Kidney (tissue), 14 donors: ENCODE data around the gene GDF10. TPM values are rescaled to one million over a fixed set of nuclear protein-coding genes. Genes with fewer than 3 reads are reported as not detected.

Source experiments
- DNase-seq, 5 donors: peaks; one replicate each; pipeline ENCODE4 v3.0.0-alpha.2; 2013 to 2020
- FAIRE-seq: peaks from 2 replicates; lab custom pipeline; 2012; peaks lifted over from hg19 to GRCh38; lab: Jason Lieb, UNC
- H3K27ac ChIP-seq, 2 donors: one replicate each; pipeline ENCODE4 v1.7.0; 2013; ENCODE audit warnings: low read depth in 2 of 2, low read length in 2 of 2, inconsistent platforms in 1 of 2
- H3K27me3 ChIP-seq: one replicate; pipeline ENCODE4 v1.7.1; 2013; ENCODE audit warnings: low read length, inconsistent platforms; ENCODE audit not compliant: control insufficient read depth, insufficient read depth
- H3K36me3 ChIP-seq, 3 donors: one replicate each; pipeline versions ENCODE4 v1.7.0 to v1.7.1; 2013; ENCODE audit warnings: low read length in 3 of 3, control low read depth in 1 of 3, inconsistent platforms in 1 of 3; ENCODE audit not compliant: insufficient read depth in 3 of 3, control insufficient read depth in 2 of 3
- H3K4me1 ChIP-seq, 3 donors: one replicate each; pipeline versions ENCODE4 v1.7.0 to v1.7.1; 2013; ENCODE audit warnings: low read length in 3 of 3, inconsistent platforms in 1 of 3, low read depth in 1 of 3; ENCODE audit not compliant: control insufficient read depth in 2 of 3, insufficient read depth in 2 of 3
- H3K4me3 ChIP-seq, 3 donors: one replicate each; pipeline versions ENCODE4 v1.7.0 to v1.8.1; 2013; ENCODE audit warnings: low read length in 3 of 3, control low read depth in 1 of 3, inconsistent platforms in 1 of 3
- H3K9ac ChIP-seq, 3 donors: one replicate each; pipeline versions ENCODE4 v1.7.0 to v1.7.1; 2013; ENCODE audit warnings: low read length in 3 of 3, control low read depth in 1 of 3, inconsistent platforms in 1 of 3
- H3K9me3 ChIP-seq, 3 donors: one replicate each; pipeline versions ENCODE4 v1.7.0 to v1.7.1; 2013; ENCODE audit warnings: low read length in 3 of 3, control low read depth in 1 of 3, inconsistent platforms in 1 of 3; ENCODE audit not compliant: control insufficient read depth in 2 of 3, insufficient read depth in 1 of 3
- intact Hi-C: fragments of 100-400 bp; cut with DNase I; formaldehyde crosslinking; loops from one replicate; pipeline ENCODE4 v1.11.1; 2022
- polyA plus RNA-seq: library from polyadenylated mRNA; stranded (reverse); fragments of 350-450 nt; fragmentation: Illumina TruSeq; extraction: RNeasy Lipid Tissue Mini Kit (QIAGEN cat#74804); gene quantifications from one replicate; pipeline ENCODE4 v1.2.3, GENCODE V29; 2014; ENCODE audit warnings: low read depth, low replicate concordance; ENCODE audit not compliant: insufficient read depth
- total RNA-seq: library from RNA; stranded (reverse); fragmentation: NEBNext Ultra II Directional; extraction: Animal tissue kit (Norgen Biotek cat#: 25700); gene quantifications from one replicate; pipeline ENCODE4 v1.2.1, GENCODE V29; 2021
- TF ChIP-seq, protein P1 (sequence below): IDR thresholded peaks from 3 replicates; pipeline ENCODE4 v1.5.1; 2012; ENCODE audit warnings: mild to moderate bottlenecking, moderate library complexity, borderline replicate concordance; ENCODE audit not compliant: insufficient read depth; ENCODE audit errors: extremely low read depth
- donor health status: control.
- donor health status: control.
- donor health status: control.
- donor health status: control.
- donor health status: control.
- donor health status: DM: yes; HTN: yes; CAD: no.
- donor health status: Normal renal cell carcinoma (clear cell type).

The GDF10 gene
- total and polyA plus RNA-seq, 2 donors from 2014 or later = 1.1 TPM; not detected in 1

DNA sequence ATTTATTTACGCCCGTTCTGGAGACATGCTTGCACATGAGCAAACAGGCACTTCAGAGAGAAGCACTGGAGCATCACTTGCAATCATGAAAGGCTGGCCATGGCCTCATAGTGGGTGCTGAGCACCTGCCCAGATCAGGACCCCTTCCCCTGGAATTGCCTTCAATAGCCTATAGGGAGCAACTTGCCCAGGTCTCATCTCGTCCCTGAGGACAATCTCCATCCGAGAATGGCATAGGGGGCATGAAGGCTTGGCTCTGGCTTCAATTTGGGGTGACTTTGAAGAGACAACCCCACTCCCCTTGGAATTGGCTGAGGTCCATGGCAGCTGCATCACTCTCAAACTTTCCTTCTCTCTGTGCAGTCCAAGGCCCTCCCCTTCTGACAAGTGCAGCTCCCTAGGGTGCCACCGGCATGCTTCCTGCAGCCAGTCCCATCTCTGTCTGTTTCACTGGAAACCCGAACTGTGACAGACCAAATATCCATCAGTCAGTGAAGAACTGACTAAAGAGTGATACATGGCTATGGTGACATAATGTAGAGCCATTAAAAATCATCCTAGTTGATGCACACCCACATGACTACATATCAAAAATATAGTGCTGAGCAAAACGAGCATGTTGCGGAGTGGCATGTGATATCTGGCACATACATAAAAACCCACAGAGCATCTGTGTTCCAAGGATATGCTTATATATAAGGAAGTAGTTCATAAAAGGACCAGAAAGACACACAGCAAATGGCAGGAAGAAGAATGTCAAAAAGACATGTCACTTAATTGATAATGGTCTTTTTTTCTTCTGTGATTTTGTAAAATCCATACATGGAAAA is 34.7 kb downstream of the GDF10 start:
- Histone ChIP-seq H3K27ac (no peak overlapping the region), H3K36me3 (no peaks in the 10 kb centered on the region), H3K27me3 (no peaks in the 10 kb centered on the region), H3K9me3 (no peaks in the 10 kb centered on the region), H3K4me3 (no peak overlapping the region), H3K4me1 (peaks cover 0 to 4% (median 0%) of the 10 kb centered on the region in 3 donors), H3K9ac (no peak overlapping the region)
- intact Hi-C loops = no loop called here
- DNase-seq = peak in 1 of 5 donors; percentile 15
- FAIRE-seq = no peak
- TF ChIP-seq, protein P1, sequence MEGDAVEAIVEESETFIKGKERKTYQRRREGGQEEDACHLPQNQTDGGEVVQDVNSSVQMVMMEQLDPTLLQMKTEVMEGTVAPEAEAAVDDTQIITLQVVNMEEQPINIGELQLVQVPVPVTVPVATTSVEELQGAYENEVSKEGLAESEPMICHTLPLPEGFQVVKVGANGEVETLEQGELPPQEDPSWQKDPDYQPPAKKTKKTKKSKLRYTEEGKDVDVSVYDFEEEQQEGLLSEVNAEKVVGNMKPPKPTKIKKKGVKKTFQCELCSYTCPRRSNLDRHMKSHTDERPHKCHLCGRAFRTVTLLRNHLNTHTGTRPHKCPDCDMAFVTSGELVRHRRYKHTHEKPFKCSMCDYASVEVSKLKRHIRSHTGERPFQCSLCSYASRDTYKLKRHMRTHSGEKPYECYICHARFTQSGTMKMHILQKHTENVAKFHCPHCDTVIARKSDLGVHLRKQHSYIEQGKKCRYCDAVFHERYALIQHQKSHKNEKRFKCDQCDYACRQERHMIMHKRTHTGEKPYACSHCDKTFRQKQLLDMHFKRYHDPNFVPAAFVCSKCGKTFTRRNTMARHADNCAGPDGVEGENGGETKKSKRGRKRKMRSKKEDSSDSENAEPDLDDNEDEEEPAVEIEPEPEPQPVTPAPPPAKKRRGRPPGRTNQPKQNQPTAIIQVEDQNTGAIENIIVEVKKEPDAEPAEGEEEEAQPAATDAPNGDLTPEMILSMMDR = no peak

DNA sequence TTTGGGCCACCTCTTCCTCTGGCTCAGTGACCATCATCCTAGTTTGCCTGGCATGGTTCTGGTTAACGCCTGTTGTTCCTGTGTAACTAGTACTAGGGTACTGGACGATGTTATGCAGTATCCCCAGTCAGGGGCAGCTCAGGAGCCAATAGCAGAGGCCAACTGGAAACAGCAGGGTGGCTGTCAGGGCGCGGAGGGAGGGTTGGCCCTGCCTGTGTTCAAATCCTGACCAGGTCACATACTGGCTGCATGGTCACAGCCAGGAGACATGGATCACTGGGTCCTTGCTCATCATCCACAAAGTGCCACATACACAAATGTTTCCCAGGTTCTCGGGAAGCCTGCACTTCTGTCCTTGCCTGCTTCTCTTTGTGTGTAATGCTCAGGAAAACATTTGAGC is 35.9 kb downstream of the GDF10 start:
- FAIRE-seq = no peak

GRCh38 chr10:47336387-47337134 is 36.6 kb downstream of the GDF10 start:
- no peaks in the 10 kb centered on the region for H3K36me3 ChIP-seq
- DNase-seq (peak in 1 of 5 donors; percentile 55), FAIRE-seq (no peak)
- no peak overlapping the region for H3K9ac ChIP-seq
- H3K4me1 ChIP-seq = no peaks in the 10 kb centered on the region
- no peaks in the 10 kb centered on the region for H3K27me3 ChIP-seq
- no peak overlapping the region for H3K4me3 ChIP-seq
- TF ChIP-seq, protein P1 = no peak
- H3K9me3 ChIP-seq = no peaks in the 10 kb centered on the region
- no peak overlapping the region for H3K27ac ChIP-seq
- intact Hi-C loops = no loop called here

More for the DNA sequence above, 35.9 kb downstream of the GDF10 start:
- Histone ChIP-seq H3K4me3 (no peak overlapping the region), H3K27ac (no peak overlapping the region), H3K9me3 (no peaks in the 10 kb centered on the region), H3K4me1 (no peaks in the 10 kb centered on the region), H3K27me3 (no peaks in the 10 kb centered on the region), H3K9ac (no peak overlapping the region), H3K36me3 (no peaks in the 10 kb centered on the region)
- peak in 1 of 5 donors; percentile 15 for DNase-seq
- intact Hi-C loops = no loop called here
- TF ChIP-seq, protein P1 = no peak
